ENCODE results near the gene FXN.

Gene FXN

DNA sequence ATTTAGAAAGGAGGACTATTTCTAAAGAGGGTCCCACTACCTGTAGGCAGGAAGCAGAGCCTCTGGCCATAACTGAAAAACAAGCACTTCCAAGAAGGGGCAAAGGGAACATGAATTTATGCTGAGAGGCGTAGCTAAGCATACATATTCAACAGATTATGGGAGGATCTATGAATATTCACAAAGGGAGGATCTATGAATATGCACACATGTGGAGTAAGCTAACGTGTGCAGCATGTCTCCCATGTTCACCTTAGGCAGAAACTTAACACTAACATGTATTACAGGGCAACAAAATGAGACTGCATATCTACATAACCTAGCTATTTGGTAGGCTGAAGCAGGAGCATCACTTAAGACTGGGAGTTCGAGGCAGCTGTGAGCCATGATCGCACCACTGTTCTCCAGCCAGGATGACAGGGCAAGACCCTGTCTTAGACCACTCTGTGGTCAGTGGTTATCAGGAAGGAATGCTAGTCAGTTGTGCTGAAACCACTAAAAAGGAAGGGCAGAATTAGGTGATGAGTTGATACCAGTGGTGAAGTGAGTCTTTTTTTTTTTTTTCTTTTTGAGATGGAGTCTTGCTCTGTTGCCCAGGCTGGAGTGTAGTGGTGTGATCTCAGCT lies 20.8 kb downstream of the FXN start:
- H3K4me2 ChIP-seq (ENCODE audit: low read length): no peak overlapping the region
- H3K9me3 ChIP-seq (ENCODE audit: insufficient read depth, low read length): no peaks in the 10 kb centered on the region
- no peak overlapping the region for H3K27ac ChIP-seq (ENCODE audit: low read length)
- H4K20me1 ChIP-seq (ENCODE audit: insufficient read depth, low read length): 0 out of 2 replicates have a peak, but pooled peaks cover 4% of the 10 kb centered on the region
- TF ChIP-seq, protein P1, sequence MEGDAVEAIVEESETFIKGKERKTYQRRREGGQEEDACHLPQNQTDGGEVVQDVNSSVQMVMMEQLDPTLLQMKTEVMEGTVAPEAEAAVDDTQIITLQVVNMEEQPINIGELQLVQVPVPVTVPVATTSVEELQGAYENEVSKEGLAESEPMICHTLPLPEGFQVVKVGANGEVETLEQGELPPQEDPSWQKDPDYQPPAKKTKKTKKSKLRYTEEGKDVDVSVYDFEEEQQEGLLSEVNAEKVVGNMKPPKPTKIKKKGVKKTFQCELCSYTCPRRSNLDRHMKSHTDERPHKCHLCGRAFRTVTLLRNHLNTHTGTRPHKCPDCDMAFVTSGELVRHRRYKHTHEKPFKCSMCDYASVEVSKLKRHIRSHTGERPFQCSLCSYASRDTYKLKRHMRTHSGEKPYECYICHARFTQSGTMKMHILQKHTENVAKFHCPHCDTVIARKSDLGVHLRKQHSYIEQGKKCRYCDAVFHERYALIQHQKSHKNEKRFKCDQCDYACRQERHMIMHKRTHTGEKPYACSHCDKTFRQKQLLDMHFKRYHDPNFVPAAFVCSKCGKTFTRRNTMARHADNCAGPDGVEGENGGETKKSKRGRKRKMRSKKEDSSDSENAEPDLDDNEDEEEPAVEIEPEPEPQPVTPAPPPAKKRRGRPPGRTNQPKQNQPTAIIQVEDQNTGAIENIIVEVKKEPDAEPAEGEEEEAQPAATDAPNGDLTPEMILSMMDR (IDR thresholded peaks at IDR 0.05; ENCODE audit: low read depth, low read length): no peak
- TF ChIP-seq EZH2phosphoT487 (IDR thresholded peaks at IDR 0.05; ENCODE audit: low read depth): no peak
- no peaks in the 10 kb centered on the region; the same call in 1 of the 2 replicates for H3K79me2 ChIP-seq (ENCODE audit: low read length)
- peaks cover 21% of the 10 kb centered on the region for H3K36me3 ChIP-seq (replicated peaks; ENCODE audit: low read depth, low read length)
- no peak overlapping the region for H3K4me3 ChIP-seq (ENCODE audit: low read length)
- H3K9ac ChIP-seq (ENCODE audit: low read length): no peak overlapping the region
- H3K4me1 ChIP-seq (ENCODE audit: low read length): no peaks in the 10 kb centered on the region
- no peaks in the 10 kb centered on the region for H3K27me3 ChIP-seq (ENCODE audit: low read depth, low read length)
- no peak overlapping the region for H2AFZ ChIP-seq (ENCODE audit: low read depth, low read length)

DNA sequence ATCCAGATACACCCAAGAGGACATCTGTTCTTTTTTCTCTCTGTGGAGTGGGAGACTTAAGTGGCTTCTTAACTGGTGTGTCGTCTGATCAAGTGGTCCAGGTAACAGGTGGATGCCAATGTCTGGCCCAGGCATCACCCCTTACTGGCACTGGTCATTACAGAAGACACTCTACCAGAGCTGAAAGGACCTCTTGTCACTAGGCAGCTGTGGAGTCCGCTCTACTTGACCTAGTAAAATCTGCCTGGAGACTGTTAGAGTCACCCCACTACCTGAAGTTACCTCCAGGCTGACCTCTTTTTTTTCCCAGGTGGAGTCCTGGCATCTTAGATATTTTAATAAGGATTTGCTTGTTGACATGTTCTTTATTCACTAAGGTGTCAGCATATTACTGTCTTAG lies 22.5 kb downstream of the FXN start:
- TF ChIP-seq EZH2phosphoT487 (IDR thresholded peaks at IDR 0.05; ENCODE audit: low read depth): no peak
- TF ChIP-seq, protein P1 (IDR thresholded peaks at IDR 0.05; ENCODE audit: low read depth, low read length): no peak
- Histone ChIP-seq H3K79me2 (ENCODE audit: low read length) (no peaks in the 10 kb centered on the region; the same call in 1 of the 2 replicates), H3K4me1 (ENCODE audit: low read length) (no peaks in the 10 kb centered on the region), H3K9ac (ENCODE audit: low read length) (no peak overlapping the region), H2AFZ (ENCODE audit: low read depth, low read length) (no peak overlapping the region), H3K27me3 (ENCODE audit: low read depth, low read length) (no peaks in the 10 kb centered on the region), H3K4me2 (ENCODE audit: low read length) (no peak overlapping the region), H3K9me3 (ENCODE audit: insufficient read depth, low read length) (no peaks in the 10 kb centered on the region), H3K4me3 (ENCODE audit: low read length) (no peak overlapping the region), H3K36me3 (replicated peaks; ENCODE audit: low read depth, low read length) (peaks cover 21% of the 10 kb centered on the region), H4K20me1 (ENCODE audit: insufficient read depth, low read length) (0 out of 2 replicates have a peak, but pooled peaks cover 4% of the 10 kb centered on the region), H3K27ac (ENCODE audit: low read length) (no peak overlapping the region)

DNA sequence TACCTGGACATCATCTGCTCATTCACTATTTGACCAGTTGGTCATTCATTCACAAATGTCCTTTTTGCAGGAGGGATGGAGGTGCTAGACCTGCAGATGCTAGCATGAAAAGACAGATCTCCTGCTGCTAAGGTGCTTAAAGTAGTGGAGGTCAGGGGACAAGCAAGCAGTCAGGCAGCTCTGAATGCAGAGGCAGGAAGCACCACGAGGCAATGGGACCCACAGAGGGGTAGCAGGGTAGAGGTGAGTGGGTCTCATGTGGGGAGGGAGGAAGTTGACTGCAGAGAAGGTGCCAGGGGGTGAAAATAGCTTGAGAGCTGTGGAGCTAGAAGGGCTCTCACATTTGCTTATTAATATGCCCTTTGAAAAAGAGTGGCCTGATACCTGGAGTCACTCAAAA lies 25.2 kb downstream of the FXN start:
- no peaks in the 10 kb centered on the region for H3K9me3 ChIP-seq (ENCODE audit: insufficient read depth, low read length)
- H2AFZ ChIP-seq (ENCODE audit: low read depth, low read length): no peak overlapping the region
- H3K36me3 ChIP-seq (replicated peaks; ENCODE audit: low read depth, low read length): peaks cover 22% of the 10 kb centered on the region
- no peaks in the 10 kb centered on the region for H3K27me3 ChIP-seq (ENCODE audit: low read depth, low read length)
- no peak for TF ChIP-seq EZH2phosphoT487 (IDR thresholded peaks at IDR 0.05; ENCODE audit: low read depth)
- TF ChIP-seq, protein P1 (IDR thresholded peaks at IDR 0.05; ENCODE audit: low read depth, low read length): no peak
- H4K20me1 ChIP-seq (ENCODE audit: insufficient read depth, low read length): no peaks in the 10 kb centered on the region
- no peaks in the 10 kb centered on the region; the same call in 1 of the 2 replicates for H3K4me1 ChIP-seq (ENCODE audit: low read length)
- no peaks in the 10 kb centered on the region for H3K79me2 ChIP-seq (ENCODE audit: low read length)
- H3K4me3 ChIP-seq (ENCODE audit: low read length): no peak overlapping the region
- H3K27ac ChIP-seq (ENCODE audit: low read length): no peak overlapping the region
- no peak overlapping the region for H3K9ac ChIP-seq (ENCODE audit: low read length)
- no peak overlapping the region for H3K4me2 ChIP-seq (ENCODE audit: low read length)

DNA sequence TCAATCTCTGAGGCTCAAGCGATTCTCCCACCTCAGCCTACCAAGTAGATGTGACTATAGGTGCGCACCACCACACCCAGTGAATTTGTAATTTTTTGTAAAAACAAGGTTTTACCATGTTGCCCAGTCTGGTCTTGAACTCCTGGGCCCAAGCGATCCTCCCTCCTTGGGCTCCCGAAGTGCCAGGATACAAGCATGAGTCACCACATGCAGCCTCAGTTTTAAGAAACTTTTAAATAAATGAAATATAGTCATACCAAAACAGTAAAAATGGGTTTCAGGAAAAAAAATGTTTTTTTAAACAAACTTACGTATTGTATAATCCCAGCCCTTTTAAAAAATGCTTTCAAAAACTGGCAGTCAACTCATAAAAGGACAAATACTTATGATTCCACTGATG lies 26.6 kb downstream of the FXN start:
- H3K27me3 ChIP-seq (ENCODE audit: low read depth, low read length): no peaks in the 10 kb centered on the region
- H3K36me3 ChIP-seq (replicated peaks; ENCODE audit: low read depth, low read length): peaks cover 21% of the 10 kb centered on the region
- H3K9me3 ChIP-seq (ENCODE audit: insufficient read depth, low read length): no peaks in the 10 kb centered on the region
- no peak overlapping the region for H2AFZ ChIP-seq (ENCODE audit: low read depth, low read length)
- H3K9ac ChIP-seq (ENCODE audit: low read length): no peak overlapping the region
- H3K27ac ChIP-seq (ENCODE audit: low read length): no peak overlapping the region
- no peak overlapping the region for H3K4me2 ChIP-seq (ENCODE audit: low read length)
- H3K4me1 ChIP-seq (ENCODE audit: low read length): no peaks in the 10 kb centered on the region; the same call in 1 of the 2 replicates
- TF ChIP-seq, protein P1 (IDR thresholded peaks at IDR 0.05; ENCODE audit: low read depth, low read length): no peak
- TF ChIP-seq EZH2phosphoT487 (IDR thresholded peaks at IDR 0.05; ENCODE audit: low read depth): no peak
- H3K4me3 ChIP-seq (ENCODE audit: low read length): no peak overlapping the region
- no peaks in the 10 kb centered on the region for H3K79me2 ChIP-seq (ENCODE audit: low read length)
- H4K20me1 ChIP-seq (ENCODE audit: insufficient read depth, low read length): no peaks in the 10 kb centered on the region
